Measurements from ENCODE around the gene AVL9.
A peak's percentile ranks its signal among the peaks of the same experiment; 100 is the strongest.
"Not testable (repeated sequence)": the region's sequence is repeated elsewhere in the genome, so short reads cannot be mapped to it uniquely, and the experiment has no call there.

Gene AVL9

GRCh38 chr7:32592701-32593100 is 97.4 kb downstream of the AVL9 start:
- no peak for DNase-seq

- DNase-seq = peak; percentile 35
Observed at GRCh38 chr7:32594965-32595490, 99.7 kb downstream of the AVL9 start.

GRCh38 chr7:32601196-32601595 is 105.9 kb downstream of the AVL9 start:
- not testable (repeated sequence) for DNase-seq

- no peak for DNase-seq
Observed at GRCh38 chr7:32602470-32602869, 107.2 kb downstream of the AVL9 start.

GRCh38 chr7:32603492-32603891 is 108.2 kb downstream of the AVL9 start:
- not testable (repeated sequence) for DNase-seq

GRCh38 chr7:32604047-32604446 is 108.8 kb downstream of the AVL9 start:
- DNase-seq = not testable (repeated sequence)

GRCh38 chr7:32605032-32605431 is 109.7 kb downstream of the AVL9 start:
- DNase-seq = no peak

GRCh38 chr7:32609463-32609862 is 114.2 kb downstream of the AVL9 start:
- DNase-seq = no peak

- no peak for DNase-seq
Observed at GRCh38 chr7:32611201-32612099, 116.2 kb downstream of the AVL9 start.

GRCh38 chr7:32616625-32617024 is 121.3 kb downstream of the AVL9 start:
- peak; percentile 61 for DNase-seq

- no peak for DNase-seq
Observed at GRCh38 chr7:32618470-32618869, 123.2 kb downstream of the AVL9 start.

- DNase-seq = no peak
Observed at GRCh38 chr7:32618987-32619386, 123.7 kb downstream of the AVL9 start.

- not testable (repeated sequence) for DNase-seq
Observed at GRCh38 chr7:32619416-32619815, 124.1 kb downstream of the AVL9 start.

- DNase-seq = no peak
Observed at GRCh38 chr7:32631021-32631420, 135.7 kb downstream of the AVL9 start.

- DNase-seq = not testable (repeated sequence)
Observed at GRCh38 chr7:32631590-32632497, 136.6 kb downstream of the AVL9 start.

- not testable (repeated sequence) for DNase-seq
Observed at GRCh38 chr7:32633446-32633845, 138.2 kb downstream of the AVL9 start.

GRCh38 chr7:32634798-32635393 is 139.6 kb downstream of the AVL9 start:
- not testable (repeated sequence) for DNase-seq

- not testable (repeated sequence) for DNase-seq
Observed at GRCh38 chr7:32636725-32637462, 141.6 kb downstream of the AVL9 start.

GRCh38 chr7:32637611-32638010 is 142.3 kb downstream of the AVL9 start:
- DNase-seq = not testable (repeated sequence)

All from fibroblast of skin of right quadriceps (primary cell).